ENCODE measurements around the gene RGL1. TPM values are rescaled to one million over a fixed set of nuclear protein-coding genes. Genes with fewer than 3 reads are reported as not detected.

RGL1 gene
- total RNA-seq, 1 experiment from 2014 or later, result 1.5 TPM

GRCh38 chr1:183807549-183808168 is 2.7 kb downstream of the RGL1 start:
- Histone ChIP-seq H3F3A (ENCODE audit: low read length, unreplicated experiment) (no peaks in the 10 kb centered on the region), H3K9me3 (ENCODE audit: low read length) (no peaks in the 10 kb centered on the region), H3K4me3 (ENCODE audit: low read length) (no peak overlapping the region), H3K9me2 (replicated peaks; ENCODE audit: low read length) (no peaks in the 10 kb centered on the region), H4K20me1 (ENCODE audit: low read length) (no peaks in the 10 kb centered on the region), H3K27me3 (ENCODE audit: low read length) (no peaks in the 10 kb centered on the region), H3K36me3 (ENCODE audit: low read depth, low read length) (no peaks in the 10 kb centered on the region), H3K9ac (ENCODE audit: low read length) (no peak overlapping the region), H2AFZ (ENCODE audit: low read length) (no peak overlapping the region), H3K4me2 (ENCODE audit: low read length) (peak overlapping the region; percentile 8), H3K27ac (ENCODE audit: low read length) (no peak overlapping the region), H3K4me1 (ENCODE audit: insufficient read depth, low read length) (peaks cover 32% of the 10 kb centered on the region), H3K79me2 (ENCODE audit: low read length) (no peaks in the 10 kb centered on the region)
- intact Hi-C loops (cut with micrococcal nuclease), result loop anchor here (5.0 kb wide), 2 partner anchors 85 to 110 kb away; no protein-coding TSS in a partner anchor
- ChIA-PET POLR2A (ENCODE audit: unreplicated experiment) (no interaction called here), CTCF (no interaction called here)
- DNase-seq (peak; percentile 73), ATAC-seq (peak; percentile 9; the same call in 1 of the 2 replicates)
- TF ChIP-seq EZH2 (IDR thresholded peaks at IDR 0.05; ENCODE audit: low read length, unreplicated experiment) (no peak), CTCF (conservative IDR thresholded peaks at IDR 0.05; ENCODE audit: low read depth, low read length) (no peak), EZH2phosphoT487 (IDR thresholded peaks at IDR 0.05; ENCODE audit: borderline replicate concordance, low read length) (no peak)
- BruUV-seq (replicated peaks), result no TSS peak

- ChIA-PET CTCF (no interaction called here), POLR2A (ENCODE audit: unreplicated experiment) (interaction anchor here (0.6 kb wide), 1 partner anchor 55 kb away, joined by 6 read pairs; no protein-coding TSS in a partner anchor)
- Histone ChIP-seq H3K9me2 (replicated peaks; ENCODE audit: low read length) (no peaks in the 10 kb centered on the region), H3K9me3 (ENCODE audit: low read length) (no peaks in the 10 kb centered on the region), H3K4me3 (ENCODE audit: low read length) (no peak overlapping the region), H4K20me1 (ENCODE audit: low read length) (no peaks in the 10 kb centered on the region), H3K4me1 (ENCODE audit: insufficient read depth, low read length) (peaks cover 32% of the 10 kb centered on the region), H3K4me2 (ENCODE audit: low read length) (no peak overlapping the region), H3F3A (ENCODE audit: low read length, unreplicated experiment) (no peaks in the 10 kb centered on the region), H3K79me2 (ENCODE audit: low read length) (no peaks in the 10 kb centered on the region), H2AFZ (ENCODE audit: low read length) (no peak overlapping the region), H3K36me3 (ENCODE audit: low read depth, low read length) (no peaks in the 10 kb centered on the region), H3K27ac (ENCODE audit: low read length) (no peak overlapping the region), H3K27me3 (ENCODE audit: low read length) (no peaks in the 10 kb centered on the region), H3K9ac (ENCODE audit: low read length) (no peak overlapping the region)
- DNase-seq (no peak), ATAC-seq (no peak)
- no peak for TF ChIP-seq EZH2phosphoT487 (IDR thresholded peaks at IDR 0.05; ENCODE audit: borderline replicate concordance, low read length)
- TF ChIP-seq CTCF (conservative IDR thresholded peaks at IDR 0.05; ENCODE audit: low read depth, low read length), result no peak
- TF ChIP-seq EZH2 (IDR thresholded peaks at IDR 0.05; ENCODE audit: low read length, unreplicated experiment), result no peak
- BruUV-seq (replicated peaks), result no TSS peak
- intact Hi-C loops (cut with micrococcal nuclease), result loop anchor here (5.0 kb wide), 2 partner anchors 84 to 109 kb away; no protein-coding TSS in a partner anchor
Measured at GRCh38 chr1:183808296-183809027, 3.5 kb downstream of the RGL1 start.

- Histone ChIP-seq H4K20me1 (ENCODE audit: low read length) (no peaks in the 10 kb centered on the region), H3K79me2 (ENCODE audit: low read length) (no peaks in the 10 kb centered on the region), H3K4me3 (ENCODE audit: low read length) (no peak overlapping the region), H3K4me1 (ENCODE audit: insufficient read depth, low read length) (peaks cover 27% of the 10 kb centered on the region), H2AFZ (ENCODE audit: low read length) (no peak overlapping the region), H3K9me3 (ENCODE audit: low read length) (no peaks in the 10 kb centered on the region), H3K9ac (ENCODE audit: low read length) (no peak overlapping the region), H3F3A (ENCODE audit: low read length, unreplicated experiment) (no peaks in the 10 kb centered on the region), H3K27ac (ENCODE audit: low read length) (no peak overlapping the region), H3K36me3 (ENCODE audit: low read depth, low read length) (no peaks in the 10 kb centered on the region), H3K9me2 (replicated peaks; ENCODE audit: low read length) (no peaks in the 10 kb centered on the region), H3K4me2 (ENCODE audit: low read length) (no peak overlapping the region), H3K27me3 (ENCODE audit: low read length) (no peaks in the 10 kb centered on the region)
- no peak for DNase-seq
- ChIA-PET POLR2A (ENCODE audit: unreplicated experiment) (no interaction called here), CTCF (no interaction called here)
- BruUV-seq (replicated peaks), result no TSS peak
- TF ChIP-seq EZH2phosphoT487 (IDR thresholded peaks at IDR 0.05; ENCODE audit: borderline replicate concordance, low read length) (no peak), EZH2 (IDR thresholded peaks at IDR 0.05; ENCODE audit: low read length, unreplicated experiment) (no peak), CTCF (conservative IDR thresholded peaks at IDR 0.05; ENCODE audit: low read depth, low read length) (no peak)
- ATAC-seq, result no peak
- intact Hi-C loops (cut with micrococcal nuclease), result no loop called here
Measured at GRCh38 chr1:183810121-183810520, 5.2 kb downstream of the RGL1 start.

Data from PC-3 (cell line).